Measurements from ENCODE around the gene RMI2.

RMI2 gene

DNA sequence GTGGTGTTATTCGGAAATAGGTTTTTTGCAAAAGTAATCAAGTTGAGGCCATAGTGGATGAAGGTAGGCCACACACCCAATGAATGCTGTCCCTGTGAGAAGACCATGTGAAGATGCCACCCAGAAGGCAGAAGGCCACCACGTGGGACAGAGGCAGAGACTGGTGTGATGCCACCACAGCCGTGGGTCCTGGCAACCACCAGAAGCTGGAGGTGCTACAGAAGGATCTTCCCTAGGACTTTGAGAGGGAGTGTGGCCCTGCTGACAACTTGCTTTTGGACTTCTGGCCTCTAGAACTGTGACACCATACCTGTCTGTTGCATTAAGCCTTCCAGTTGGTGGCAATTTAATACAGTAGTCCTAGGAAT, 49.3 kb downstream of the RMI2 start:
- H3K27me3 ChIP-seq (ENCODE audit: insufficient read depth, poor library complexity, severe bottlenecking): no peaks in the 10 kb centered on the region
- H3K4me3 ChIP-seq (replicated peaks; ENCODE audit: insufficient read depth, low read length): no peak overlapping the region
- H3K27ac ChIP-seq (replicated peaks): no peak overlapping the region
- DNase-seq (ENCODE audit: low read depth in 1 of 2, low spot score in 1 of 2): no peak
- TF ChIP-seq, protein P1, sequence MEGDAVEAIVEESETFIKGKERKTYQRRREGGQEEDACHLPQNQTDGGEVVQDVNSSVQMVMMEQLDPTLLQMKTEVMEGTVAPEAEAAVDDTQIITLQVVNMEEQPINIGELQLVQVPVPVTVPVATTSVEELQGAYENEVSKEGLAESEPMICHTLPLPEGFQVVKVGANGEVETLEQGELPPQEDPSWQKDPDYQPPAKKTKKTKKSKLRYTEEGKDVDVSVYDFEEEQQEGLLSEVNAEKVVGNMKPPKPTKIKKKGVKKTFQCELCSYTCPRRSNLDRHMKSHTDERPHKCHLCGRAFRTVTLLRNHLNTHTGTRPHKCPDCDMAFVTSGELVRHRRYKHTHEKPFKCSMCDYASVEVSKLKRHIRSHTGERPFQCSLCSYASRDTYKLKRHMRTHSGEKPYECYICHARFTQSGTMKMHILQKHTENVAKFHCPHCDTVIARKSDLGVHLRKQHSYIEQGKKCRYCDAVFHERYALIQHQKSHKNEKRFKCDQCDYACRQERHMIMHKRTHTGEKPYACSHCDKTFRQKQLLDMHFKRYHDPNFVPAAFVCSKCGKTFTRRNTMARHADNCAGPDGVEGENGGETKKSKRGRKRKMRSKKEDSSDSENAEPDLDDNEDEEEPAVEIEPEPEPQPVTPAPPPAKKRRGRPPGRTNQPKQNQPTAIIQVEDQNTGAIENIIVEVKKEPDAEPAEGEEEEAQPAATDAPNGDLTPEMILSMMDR (IDR thresholded peaks at IDR 0.05; ENCODE audit: insufficient read depth, low read length): no peak
- TF ChIP-seq, protein P2, sequence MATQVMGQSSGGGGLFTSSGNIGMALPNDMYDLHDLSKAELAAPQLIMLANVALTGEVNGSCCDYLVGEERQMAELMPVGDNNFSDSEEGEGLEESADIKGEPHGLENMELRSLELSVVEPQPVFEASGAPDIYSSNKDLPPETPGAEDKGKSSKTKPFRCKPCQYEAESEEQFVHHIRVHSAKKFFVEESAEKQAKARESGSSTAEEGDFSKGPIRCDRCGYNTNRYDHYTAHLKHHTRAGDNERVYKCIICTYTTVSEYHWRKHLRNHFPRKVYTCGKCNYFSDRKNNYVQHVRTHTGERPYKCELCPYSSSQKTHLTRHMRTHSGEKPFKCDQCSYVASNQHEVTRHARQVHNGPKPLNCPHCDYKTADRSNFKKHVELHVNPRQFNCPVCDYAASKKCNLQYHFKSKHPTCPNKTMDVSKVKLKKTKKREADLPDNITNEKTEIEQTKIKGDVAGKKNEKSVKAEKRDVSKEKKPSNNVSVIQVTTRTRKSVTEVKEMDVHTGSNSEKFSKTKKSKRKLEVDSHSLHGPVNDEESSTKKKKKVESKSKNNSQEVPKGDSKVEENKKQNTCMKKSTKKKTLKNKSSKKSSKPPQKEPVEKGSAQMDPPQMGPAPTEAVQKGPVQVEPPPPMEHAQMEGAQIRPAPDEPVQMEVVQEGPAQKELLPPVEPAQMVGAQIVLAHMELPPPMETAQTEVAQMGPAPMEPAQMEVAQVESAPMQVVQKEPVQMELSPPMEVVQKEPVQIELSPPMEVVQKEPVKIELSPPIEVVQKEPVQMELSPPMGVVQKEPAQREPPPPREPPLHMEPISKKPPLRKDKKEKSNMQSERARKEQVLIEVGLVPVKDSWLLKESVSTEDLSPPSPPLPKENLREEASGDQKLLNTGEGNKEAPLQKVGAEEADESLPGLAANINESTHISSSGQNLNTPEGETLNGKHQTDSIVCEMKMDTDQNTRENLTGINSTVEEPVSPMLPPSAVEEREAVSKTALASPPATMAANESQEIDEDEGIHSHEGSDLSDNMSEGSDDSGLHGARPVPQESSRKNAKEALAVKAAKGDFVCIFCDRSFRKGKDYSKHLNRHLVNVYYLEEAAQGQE (IDR thresholded peaks at IDR 0.05; ENCODE audit: insufficient replicate concordance, low read depth): no peak
- TF ChIP-seq POLR2AphosphoS5 (IDR thresholded peaks at IDR 0.05; ENCODE audit: low read depth) (no peak), SPI1 (IDR thresholded peaks at IDR 0.05; ENCODE audit: borderline replicate concordance, low read depth) (no peak), GABPA (IDR thresholded peaks at IDR 0.05; ENCODE audit: low read depth) (no peak)

DNA sequence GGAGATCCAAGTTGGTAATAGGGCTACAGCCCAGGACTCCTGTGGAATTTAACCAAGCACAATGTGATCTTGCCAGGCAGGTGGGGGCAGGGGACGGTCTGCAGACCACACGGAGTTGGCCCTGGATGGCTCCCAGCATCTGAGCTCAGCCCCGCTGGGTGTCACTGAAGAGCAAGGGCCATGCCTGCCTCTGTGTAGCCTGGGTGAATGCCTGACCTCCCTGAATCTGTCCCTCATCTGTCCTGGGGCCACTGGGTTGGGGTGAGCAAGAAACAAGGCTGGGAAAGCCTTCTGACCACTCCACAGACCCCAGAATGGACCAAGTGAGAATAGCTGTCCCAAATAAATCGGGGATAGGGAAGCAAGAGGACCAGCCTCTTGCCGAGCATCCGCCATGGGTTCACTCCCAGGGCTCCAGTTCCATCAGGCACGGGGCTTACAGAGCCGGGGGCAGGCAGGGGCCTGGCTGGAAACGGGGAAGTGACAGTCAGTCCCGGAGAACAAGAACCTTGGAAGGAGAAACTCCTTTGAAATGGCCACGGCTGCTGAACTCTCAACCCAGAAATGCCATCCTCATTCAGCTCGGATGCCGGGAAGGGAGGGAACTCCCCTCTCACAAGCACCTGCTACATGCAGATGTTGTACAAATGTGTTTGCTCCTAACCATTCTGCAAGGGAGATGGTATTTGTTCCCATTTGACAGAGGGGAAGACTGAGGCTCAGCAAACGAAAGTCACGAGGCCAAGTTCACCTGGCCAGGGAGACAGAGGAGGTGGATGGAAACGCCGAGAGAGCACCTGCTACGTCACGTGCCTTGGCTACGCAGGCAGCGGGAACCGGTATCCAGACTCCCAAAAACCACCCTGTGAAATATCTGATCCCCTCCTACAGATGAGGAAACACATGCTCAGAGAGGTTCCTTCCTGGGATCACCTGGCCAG, 50.0 kb downstream of the RMI2 start:
- Histone ChIP-seq H3K27me3 (ENCODE audit: insufficient read depth, poor library complexity, severe bottlenecking) (no peaks in the 10 kb centered on the region), H3K4me3 (replicated peaks; ENCODE audit: insufficient read depth, low read length) (no peak overlapping the region), H3K27ac (replicated peaks) (no peak overlapping the region)
- TF ChIP-seq GABPA (IDR thresholded peaks at IDR 0.05; ENCODE audit: low read depth): no peak
- TF ChIP-seq POLR2AphosphoS5 (IDR thresholded peaks at IDR 0.05; ENCODE audit: low read depth): no peak
- TF ChIP-seq, protein P2 (IDR thresholded peaks at IDR 0.05; ENCODE audit: insufficient replicate concordance, low read depth): no peak
- TF ChIP-seq, protein P1 (IDR thresholded peaks at IDR 0.05; ENCODE audit: insufficient read depth, low read length): no peak
- no peak for TF ChIP-seq SPI1 (IDR thresholded peaks at IDR 0.05; ENCODE audit: borderline replicate concordance, low read depth)
- DNase-seq (ENCODE audit: low read depth in 1 of 2, low spot score in 1 of 2): no peak

DNA sequence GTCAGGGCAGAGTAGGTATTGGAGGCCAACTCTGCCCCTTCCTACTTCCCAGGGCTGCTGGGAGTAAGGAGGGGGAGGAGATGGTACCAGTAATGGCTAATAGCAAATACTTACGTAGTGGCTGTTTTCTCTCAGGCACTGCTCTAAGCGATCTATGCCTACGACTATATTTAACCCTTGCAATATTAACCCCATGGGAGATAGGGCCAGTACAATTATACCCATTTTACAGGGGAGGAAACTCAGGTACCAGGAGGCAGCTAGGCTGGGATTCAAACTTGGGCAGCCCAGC, 50.6 kb downstream of the RMI2 start:
- no peak overlapping the region for H3K27ac ChIP-seq (replicated peaks)
- TF ChIP-seq GABPA (IDR thresholded peaks at IDR 0.05; ENCODE audit: low read depth): no peak
- no peak for TF ChIP-seq SPI1 (IDR thresholded peaks at IDR 0.05; ENCODE audit: borderline replicate concordance, low read depth)
- TF ChIP-seq POLR2AphosphoS5 (IDR thresholded peaks at IDR 0.05; ENCODE audit: low read depth): no peak
- TF ChIP-seq, protein P1 (IDR thresholded peaks at IDR 0.05; ENCODE audit: insufficient read depth, low read length): no peak
- TF ChIP-seq, protein P2 (IDR thresholded peaks at IDR 0.05; ENCODE audit: insufficient replicate concordance, low read depth): no peak
- no peaks in the 10 kb centered on the region for H3K27me3 ChIP-seq (ENCODE audit: insufficient read depth, poor library complexity, severe bottlenecking)
- no peak overlapping the region for H3K4me3 ChIP-seq (replicated peaks; ENCODE audit: insufficient read depth, low read length)
- no peak for DNase-seq (ENCODE audit: low read depth in 1 of 2, low spot score in 1 of 2)

All from HL-60 (cell line).